Lower leg skin (tissue), 4 donors: ENCODE results near the gene HACD2. TPM values are rescaled to one million over a fixed set of nuclear protein-coding genes. Genes with fewer than 3 reads are reported as not detected.

Experiments used
- DNase-seq, 2 donors: peaks; one replicate each; pipeline ENCODE4 v3.0.0-alpha.2; 2019; ENCODE audit warnings: low spot score in 2 of 2
- H3K4me3 ChIP-seq: fragments of 200-600 bp; sonication (generic); 2 replicates; pipeline ENCODE4 v1.5.1; 2017; ENCODE audit warnings: mild to moderate bottlenecking, low read depth; ENCODE audit not compliant: poor library complexity, severe bottlenecking
- POLR2A ChIP-seq, 2 donors: fragments of 450-650 bp; IDR thresholded peaks; one replicate each; pipeline ENCODE4 v1.6.1; 2016 to 2017; ENCODE audit warnings: antibody characterized with exemption in 2 of 2, mild to moderate bottlenecking in 1 of 2, moderate library complexity in 1 of 2
- WGBS, 2 donors: methylation state at CpG; one replicate each; pipeline ENCODE4 v1.1.5; 2018; 5-methylcytosine and 5-hydroxymethylcytosine counted together
- intact Hi-C: fragments of 100-400 bp; cut with DNase I; formaldehyde crosslinking; loops from one replicate; pipeline ENCODE4 v1.15.0; 2023; ENCODE audit warnings: low total_unique reads
- total RNA-seq, 4 donors: library from RNA; depleted of rRNA; stranded (reverse); fragments of >200 nt; gene quantifications; one replicate each; pipeline ENCODE4 v1.1.0, GENCODE V29; 2016
- TF ChIP-seq, protein P1 (sequence below), 3 donors: fragments of 450-650 bp; IDR thresholded peaks; one replicate each; pipeline ENCODE4 v1.5.1; 2016; ENCODE audit warnings: antibody characterized with exemption in 3 of 3, mild to moderate bottlenecking in 3 of 3, moderate library complexity in 2 of 3

Gene HACD2
- total RNA-seq, 4 donors from 2014 or later, result 29.3 to 56.4 (median 40.2) TPM

DNA sequence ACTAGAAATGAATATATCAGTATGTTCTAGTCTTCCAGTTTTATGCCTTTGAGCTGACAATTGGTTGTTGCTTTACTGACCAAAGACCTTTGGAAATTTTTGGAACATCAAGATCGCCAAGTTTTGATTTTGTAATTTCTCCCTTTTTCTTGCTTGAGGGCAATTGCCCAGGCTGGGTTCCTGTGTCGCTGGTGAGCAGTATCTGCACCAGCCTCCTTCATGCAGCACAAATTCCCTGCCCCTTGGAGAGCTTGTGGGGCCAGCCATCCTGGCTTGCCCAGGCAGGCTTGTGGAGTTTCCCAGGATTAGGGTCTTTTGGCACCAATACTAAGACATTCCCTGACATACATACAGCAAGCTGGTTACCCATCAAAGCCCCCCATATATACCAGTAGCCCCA, 37.9 kb upstream of the HACD2 start:
- intact Hi-C loops, result no loop called here
- DNase-seq, result no peak
- 57 to 61% methylated on average over 2 of the region's 2 CpGs for WGBS, 2 donors
- TF ChIP-seq, protein P1, sequence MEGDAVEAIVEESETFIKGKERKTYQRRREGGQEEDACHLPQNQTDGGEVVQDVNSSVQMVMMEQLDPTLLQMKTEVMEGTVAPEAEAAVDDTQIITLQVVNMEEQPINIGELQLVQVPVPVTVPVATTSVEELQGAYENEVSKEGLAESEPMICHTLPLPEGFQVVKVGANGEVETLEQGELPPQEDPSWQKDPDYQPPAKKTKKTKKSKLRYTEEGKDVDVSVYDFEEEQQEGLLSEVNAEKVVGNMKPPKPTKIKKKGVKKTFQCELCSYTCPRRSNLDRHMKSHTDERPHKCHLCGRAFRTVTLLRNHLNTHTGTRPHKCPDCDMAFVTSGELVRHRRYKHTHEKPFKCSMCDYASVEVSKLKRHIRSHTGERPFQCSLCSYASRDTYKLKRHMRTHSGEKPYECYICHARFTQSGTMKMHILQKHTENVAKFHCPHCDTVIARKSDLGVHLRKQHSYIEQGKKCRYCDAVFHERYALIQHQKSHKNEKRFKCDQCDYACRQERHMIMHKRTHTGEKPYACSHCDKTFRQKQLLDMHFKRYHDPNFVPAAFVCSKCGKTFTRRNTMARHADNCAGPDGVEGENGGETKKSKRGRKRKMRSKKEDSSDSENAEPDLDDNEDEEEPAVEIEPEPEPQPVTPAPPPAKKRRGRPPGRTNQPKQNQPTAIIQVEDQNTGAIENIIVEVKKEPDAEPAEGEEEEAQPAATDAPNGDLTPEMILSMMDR (IDR thresholded peaks at IDR 0.05), result no peak
- H3K4me3 ChIP-seq, result no peak overlapping the region

DNA sequence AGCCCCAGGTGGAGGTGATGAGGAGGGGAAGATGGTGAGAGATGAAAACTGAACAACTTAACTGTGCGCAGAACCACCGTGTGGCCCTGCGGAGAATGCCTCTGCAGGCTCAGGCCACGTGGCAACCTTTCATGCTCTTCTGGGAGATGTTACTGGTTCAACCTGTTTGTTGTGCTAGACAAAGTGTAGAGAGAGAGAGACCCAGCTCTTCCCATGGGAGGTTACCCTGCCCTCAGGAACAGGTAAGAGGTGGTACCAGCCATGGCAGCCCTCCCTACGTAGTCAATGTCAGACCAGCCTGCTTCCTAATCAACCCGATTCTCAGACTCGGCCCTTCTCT, 37.0 kb upstream of the HACD2 start:
- no peak for TF ChIP-seq POLR2A (IDR thresholded peaks at IDR 0.05)
- TF ChIP-seq, protein P1 (IDR thresholded peaks at IDR 0.05), result no peak
- DNase-seq, result no peak
- no peak overlapping the region for H3K4me3 ChIP-seq
- intact Hi-C loops, result no loop called here
- WGBS, 2 donors, result 57 to 58% methylated on average over 7 of the region's 7 CpGs

DNA sequence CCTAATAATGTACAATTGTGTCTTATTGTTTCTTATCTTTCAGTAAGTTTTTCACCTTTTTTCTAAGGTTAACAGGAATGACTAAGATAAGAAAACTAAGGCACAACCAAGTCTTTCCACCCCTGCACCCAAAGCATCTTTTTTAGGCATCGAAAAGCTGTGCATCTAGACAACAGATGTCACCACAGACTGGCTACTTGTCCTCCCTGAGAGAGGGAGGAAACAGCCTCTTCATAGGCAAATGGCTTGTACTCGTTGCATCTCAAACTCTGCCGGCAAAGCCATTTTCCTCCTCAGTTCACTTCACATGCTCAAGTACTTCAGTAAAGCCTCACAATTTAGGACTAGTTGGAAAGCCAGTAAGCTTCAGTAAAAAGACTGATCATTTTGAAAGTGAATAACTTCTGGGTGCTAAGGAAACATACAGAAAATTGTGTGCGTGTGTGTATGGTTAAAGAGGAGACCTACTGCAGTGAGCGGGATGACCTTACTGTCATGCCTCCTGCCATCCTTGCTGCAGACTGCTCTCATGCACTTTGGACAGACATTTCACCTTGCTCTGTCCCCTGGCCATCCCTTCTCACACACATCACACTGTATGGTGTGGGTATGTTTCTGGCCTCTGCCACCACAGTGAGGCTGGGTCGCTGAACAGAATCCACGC, 36.5 kb upstream of the HACD2 start:
- WGBS, 2 donors, result 72 to 80% methylated on average over 7 of the region's 7 CpGs
- no peak overlapping the region for H3K4me3 ChIP-seq
- no peak for DNase-seq
- intact Hi-C loops, result no loop called here
- TF ChIP-seq POLR2A (IDR thresholded peaks at IDR 0.05), result no peak
- TF ChIP-seq, protein P1 (IDR thresholded peaks at IDR 0.05), result no peak

DNA sequence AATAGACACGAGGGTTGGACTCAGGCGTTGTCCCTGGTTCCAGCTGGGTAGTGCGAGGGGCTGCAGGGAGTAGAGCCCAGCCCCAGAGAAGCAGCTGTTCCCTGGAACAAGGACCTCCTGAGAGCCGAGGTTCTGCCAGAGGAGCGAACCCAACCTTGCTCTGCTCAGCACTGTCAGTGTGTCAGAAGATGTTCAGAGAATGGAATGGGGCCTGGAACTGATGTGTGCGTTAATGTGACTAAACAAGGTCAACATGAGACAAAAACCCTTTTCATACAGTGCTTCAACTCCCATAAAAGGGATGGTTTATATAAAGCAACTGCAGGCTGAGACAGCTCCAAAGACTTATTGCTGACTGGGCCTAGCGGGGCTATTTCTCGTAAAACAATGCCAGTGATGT, 35.5 kb upstream of the HACD2 start:
- WGBS, 2 donors, result 66 to 69% methylated on average over 8 of the region's 8 CpGs
- H3K4me3 ChIP-seq, result no peak overlapping the region
- intact Hi-C loops, result no loop called here
- DNase-seq, result no peak
- TF ChIP-seq, protein P1 (IDR thresholded peaks at IDR 0.05), result no peak
- no peak for TF ChIP-seq POLR2A (IDR thresholded peaks at IDR 0.05)

DNA sequence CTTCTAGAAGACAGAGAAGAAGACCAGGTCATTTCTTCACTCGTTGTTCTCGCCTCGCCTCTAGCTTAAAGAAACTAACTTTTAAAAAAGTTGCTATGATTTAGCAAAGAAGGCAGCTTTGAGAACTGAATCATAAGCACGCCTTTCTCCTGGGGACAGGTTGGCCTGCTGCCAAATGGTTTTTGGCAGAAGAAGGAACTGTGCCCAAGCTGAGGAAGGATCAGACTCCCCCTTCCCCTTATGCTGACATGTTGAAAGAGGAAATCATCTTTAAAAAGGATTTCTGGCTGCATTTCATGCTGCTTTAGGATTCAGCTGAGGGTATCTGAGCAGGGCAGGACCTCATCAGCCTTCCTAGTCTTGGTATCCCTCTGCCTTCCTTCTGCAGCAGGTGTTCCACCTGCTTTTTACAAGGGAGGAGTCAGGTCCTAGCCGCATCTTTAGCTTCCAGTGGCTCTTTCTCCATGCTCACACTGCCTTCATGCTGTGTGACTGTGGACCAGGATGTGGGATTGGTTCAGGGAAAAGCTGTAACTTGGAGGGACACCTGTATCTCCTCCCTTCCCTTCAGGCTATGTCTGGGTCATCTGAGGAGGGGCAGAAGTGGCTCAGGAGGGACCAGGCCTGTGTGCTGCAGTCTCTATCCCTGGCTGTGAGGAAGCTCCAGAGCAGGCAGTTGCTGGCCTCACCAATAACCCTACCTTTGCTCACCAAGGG, 34.1 kb upstream of the HACD2 start:
- no peak overlapping the region for H3K4me3 ChIP-seq
- TF ChIP-seq POLR2A (IDR thresholded peaks at IDR 0.05), result no peak
- TF ChIP-seq, protein P1 (IDR thresholded peaks at IDR 0.05), result no peak
- intact Hi-C loops, result no loop called here
- WGBS, 2 donors, result 22 to 23% methylated on average over 5 of the region's 5 CpGs
- peak; percentile 76 to 90 for DNase-seq
